Erythroblast (primary cell): ENCODE measurements around the gene CGREF1.

Experiments used
- GATA1 ChIP-seq: IDR thresholded peaks from 2 replicates; pipeline ENCODE4 v1.6.1; 2011; ENCODE audit warnings: low read depth, mild to moderate bottlenecking, control low read depth, low read length, moderate library complexity
- POLR2A ChIP-seq: IDR thresholded peaks from 2 replicates; pipeline ENCODE4 v1.6.1; 2011; ENCODE audit warnings: mild to moderate bottlenecking, low read length

DNA sequence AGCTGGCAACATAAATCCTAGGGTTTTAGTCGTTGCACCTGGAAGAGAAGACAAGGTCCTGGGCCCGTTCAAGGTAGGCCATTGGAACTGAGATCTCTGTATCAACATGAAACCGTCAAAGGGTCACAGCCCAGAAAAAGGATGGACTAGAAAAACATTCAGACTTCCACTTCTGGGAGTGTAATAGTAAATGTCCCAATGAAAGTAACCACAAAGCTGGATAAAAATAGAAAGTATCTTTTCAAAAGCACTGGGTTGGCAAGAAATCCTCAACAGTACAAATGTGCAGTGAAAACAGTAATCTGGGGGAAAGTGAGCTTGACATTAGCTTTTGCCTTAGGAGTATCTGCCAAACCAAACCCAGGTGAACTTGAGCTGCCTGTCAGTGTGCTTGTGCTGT, 12.9 kb downstream of the CGREF1 start:
- TF ChIP-seq POLR2A (no peak), GATA1 (no peak)
